ENCODE data around the gene CNOT6L. TPM values are rescaled to one million over a fixed set of nuclear protein-coding genes. Genes with fewer than 3 reads are reported as not detected.

The CNOT6L gene
- total and polyA plus RNA-seq, 8 donors, result 2.2 to 38.7 (median 24.8) TPM

DNA sequence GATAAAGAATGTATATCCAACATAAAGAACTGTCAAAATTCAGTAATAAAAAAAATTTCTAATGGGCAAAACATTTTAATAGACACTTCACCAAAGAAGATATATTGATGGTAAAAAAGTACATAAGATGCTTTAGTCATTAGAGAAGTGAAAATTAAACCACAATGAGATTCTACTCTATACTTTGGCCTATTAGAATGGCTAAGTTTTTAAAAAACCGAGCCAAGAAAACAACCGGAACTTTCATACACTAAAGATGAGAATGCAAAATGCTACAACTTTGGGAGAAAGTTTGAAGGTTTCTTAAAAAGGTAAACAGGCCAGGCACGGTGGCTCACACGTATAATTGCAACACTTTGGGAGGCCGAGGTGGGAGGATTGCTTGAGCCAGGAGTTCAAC, 20.8 kb downstream of the CNOT6L start:
- Histone ChIP-seq H3K36me3 (no peaks in the 10 kb centered on the region), H3K27me3 (no peaks in the 10 kb centered on the region), H3K4me1 (peaks cover 14 to 33% (median 31%) of the 10 kb centered on the region in 3 donors), H3K9me3 (no peaks in the 10 kb centered on the region), H3K4me3 (no peak overlapping the region), H3K27ac (no peak overlapping the region)
- no peak for FAIRE-seq
- intact Hi-C loops (cut with DNase I), result no loop called here
- TF ChIP-seq, protein P1, sequence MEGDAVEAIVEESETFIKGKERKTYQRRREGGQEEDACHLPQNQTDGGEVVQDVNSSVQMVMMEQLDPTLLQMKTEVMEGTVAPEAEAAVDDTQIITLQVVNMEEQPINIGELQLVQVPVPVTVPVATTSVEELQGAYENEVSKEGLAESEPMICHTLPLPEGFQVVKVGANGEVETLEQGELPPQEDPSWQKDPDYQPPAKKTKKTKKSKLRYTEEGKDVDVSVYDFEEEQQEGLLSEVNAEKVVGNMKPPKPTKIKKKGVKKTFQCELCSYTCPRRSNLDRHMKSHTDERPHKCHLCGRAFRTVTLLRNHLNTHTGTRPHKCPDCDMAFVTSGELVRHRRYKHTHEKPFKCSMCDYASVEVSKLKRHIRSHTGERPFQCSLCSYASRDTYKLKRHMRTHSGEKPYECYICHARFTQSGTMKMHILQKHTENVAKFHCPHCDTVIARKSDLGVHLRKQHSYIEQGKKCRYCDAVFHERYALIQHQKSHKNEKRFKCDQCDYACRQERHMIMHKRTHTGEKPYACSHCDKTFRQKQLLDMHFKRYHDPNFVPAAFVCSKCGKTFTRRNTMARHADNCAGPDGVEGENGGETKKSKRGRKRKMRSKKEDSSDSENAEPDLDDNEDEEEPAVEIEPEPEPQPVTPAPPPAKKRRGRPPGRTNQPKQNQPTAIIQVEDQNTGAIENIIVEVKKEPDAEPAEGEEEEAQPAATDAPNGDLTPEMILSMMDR (IDR thresholded peaks at IDR 0.05), result no peak
- ATAC-seq, result no peak
- WGBS, 2 donors, result 91% methylated on average over 5 of the region's 5 CpGs
- DNase-seq, result no peak

DNA sequence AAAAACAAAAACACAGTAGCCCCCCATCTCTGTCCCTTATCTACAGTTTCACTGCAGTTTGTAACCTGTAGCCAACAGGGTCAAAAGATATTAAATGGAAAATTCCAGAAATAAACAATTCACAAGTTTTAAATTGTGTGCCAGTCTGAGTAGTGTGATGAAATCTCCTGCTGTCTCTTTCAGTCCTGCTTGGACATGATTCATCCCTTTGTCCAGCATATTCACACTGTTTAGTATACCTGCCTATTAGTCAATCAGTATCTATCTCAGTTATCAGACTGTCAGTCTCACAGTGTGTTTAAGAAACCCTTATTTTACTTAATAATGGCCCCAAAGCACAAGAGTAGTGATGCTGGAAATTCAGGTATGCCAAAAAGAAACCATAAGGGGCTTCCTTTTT, 21.9 kb downstream of the CNOT6L start:
- Histone ChIP-seq H3K4me1 (peaks cover 14 to 33% (median 23%) of the 10 kb centered on the region in 3 donors), H3K4me3 (no peak overlapping the region), H3K27me3 (no peaks in the 10 kb centered on the region), H3K36me3 (no peaks in the 10 kb centered on the region), H3K9me3 (no peaks in the 10 kb centered on the region), H3K27ac (no peak overlapping the region)
- peak in 2 of 4 donors; percentile 36 to 56 for ATAC-seq
- intact Hi-C loops (cut with DNase I), result no loop called here
- no peak for DNase-seq
- no peak for FAIRE-seq
- TF ChIP-seq, protein P1 (IDR thresholded peaks at IDR 0.05), result no peak

- peaks cover 7 to 14% (median 12%) of the 10 kb centered on the region in 3 donors for H3K4me1 ChIP-seq
- no peaks in the 10 kb centered on the region for H3K9me3 ChIP-seq
- no peak for DNase-seq
- ATAC-seq, result no peak
- WGBS, 2 donors, result 92 to 97% methylated on average over 1 of the region's 1 CpG
- FAIRE-seq, result no peak
- no peaks in the 10 kb centered on the region for H3K27me3 ChIP-seq
- no peaks in the 10 kb centered on the region for H3K36me3 ChIP-seq
- H3K27ac ChIP-seq, result no peak overlapping the region
- H3K4me3 ChIP-seq, result no peak overlapping the region
- TF ChIP-seq, protein P1 (IDR thresholded peaks at IDR 0.05), result no peak
- intact Hi-C loops (cut with DNase I), result no loop called here
Observed at GRCh38 chr4:77795326-77795725, 23.8 kb downstream of the CNOT6L start.

DNA sequence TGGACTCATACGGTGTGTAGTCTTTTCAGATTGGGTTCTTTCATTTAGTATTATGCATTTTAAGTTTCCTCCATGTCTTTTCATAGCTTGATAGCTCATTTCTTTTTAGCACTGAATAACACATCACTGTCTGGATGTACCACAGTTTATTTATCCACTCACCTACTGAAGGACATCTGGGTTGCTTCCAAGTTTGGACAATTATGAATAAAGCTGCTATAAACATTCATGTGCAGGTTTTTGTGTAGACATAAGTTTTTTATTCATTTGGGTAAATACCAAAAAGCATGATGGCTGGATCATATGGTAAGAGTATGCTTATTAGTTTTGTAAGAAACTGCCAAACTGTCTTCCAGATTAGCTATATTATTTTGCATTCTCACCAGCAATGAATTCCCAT, 29.0 kb downstream of the CNOT6L start:
- Histone ChIP-seq H3K9me3 (no peaks in the 10 kb centered on the region), H3K4me1 (peaks cover 0 to 8% (median 4%) of the 10 kb centered on the region in 3 donors), H3K4me3 (no peak overlapping the region), H3K27ac (no peak overlapping the region), H3K27me3 (no peaks in the 10 kb centered on the region), H3K36me3 (no peaks in the 10 kb centered on the region)
- no peak for DNase-seq
- TF ChIP-seq, protein P1 (IDR thresholded peaks at IDR 0.05), result no peak
- no peak for FAIRE-seq
- intact Hi-C loops (cut with DNase I), result no loop called here
- 86 to 90% methylated on average over 1 of the region's 1 CpG for WGBS, 2 donors
- no peak for ATAC-seq

- 68 to 79% methylated on average over 2 of the region's 2 CpGs for WGBS, 2 donors
- peaks cover 0 to 10% (median 4%) of the 10 kb centered on the region in 3 donors for H3K4me1 ChIP-seq
- no peak for DNase-seq
- no peaks in the 10 kb centered on the region for H3K27me3 ChIP-seq
- no peak overlapping the region for H3K4me3 ChIP-seq
- no peak for FAIRE-seq
- intact Hi-C loops (cut with DNase I), result no loop called here
- ATAC-seq, result no peak
- H3K36me3 ChIP-seq, result no peaks in the 10 kb centered on the region
- H3K9me3 ChIP-seq, result no peaks in the 10 kb centered on the region
- TF ChIP-seq, protein P1 (IDR thresholded peaks at IDR 0.05), result no peak
- H3K27ac ChIP-seq, result no peak overlapping the region
Observed at GRCh38 chr4:77788990-77789389, 30.2 kb downstream of the CNOT6L start.
